ENCODE data around the gene CLEC16A. TPM values are rescaled to one million over a fixed set of nuclear protein-coding genes. Genes with fewer than 3 reads are reported as not detected.

The CLEC16A gene
- total RNA-seq, 4 donors from 2014 or later: 20.3 to 25.7 (median 25.1) TPM

GRCh38 chr16:10897134-10897533 lies 47.2 kb upstream of the CLEC16A start:
- intact Hi-C loops (cut with DNase I): no loop called here

DNA sequence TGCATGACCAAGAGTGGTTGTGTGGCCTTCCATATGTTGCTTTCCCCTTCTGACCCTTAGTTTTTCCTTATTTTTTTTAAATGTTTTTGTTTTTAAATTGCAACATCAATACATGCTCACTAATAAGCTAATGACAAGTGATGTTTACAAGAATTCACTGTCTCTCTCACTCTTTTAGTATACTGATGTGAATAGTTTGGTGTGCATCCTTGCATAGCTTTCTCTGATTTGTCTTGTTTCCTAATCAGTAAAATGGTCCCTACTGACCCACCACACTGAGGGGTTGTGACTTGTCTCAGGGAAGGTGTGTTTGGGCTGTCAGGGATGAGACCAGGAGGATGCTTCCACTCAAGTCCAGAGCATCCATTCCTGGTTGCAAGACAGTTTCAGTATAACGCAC lies 41.4 kb upstream of the CLEC16A start:
- WGBS, 2 donors: 100% methylated on average over 1 of the region's 1 CpG
- Histone ChIP-seq H3K36me3 (peaks cover 0 to 71% (median 26%) of the 10 kb centered on the region in 3 donors), H3K27ac (no peak overlapping the region)

More at GRCh38 chr16:10897134-10897533, 47.2 kb upstream of the CLEC16A start:
- DNase-seq: no peak
- H3K4me3 ChIP-seq: no peak overlapping the region
- TF ChIP-seq CTCF (IDR thresholded peaks at IDR 0.05) (no peak), POLR2A (IDR thresholded peaks at IDR 0.05) (no peak)
- WGBS, 2 donors: 51 to 63% methylated on average over 5 of the region's 5 CpGs
- H3K36me3 ChIP-seq: peaks cover 0 to 21% (median 4%) of the 10 kb centered on the region in 3 donors
- peak overlapping the region in 1 of 4 donors; percentile 51 for H3K27ac ChIP-seq
- H3K9me3 ChIP-seq: no peaks in the 10 kb centered on the region
- no peaks in the 10 kb centered on the region for H3K4me1 ChIP-seq
- peaks cover 0 to 7% (median 0%) of the 10 kb centered on the region in 4 donors for H3K27me3 ChIP-seq

DNA sequence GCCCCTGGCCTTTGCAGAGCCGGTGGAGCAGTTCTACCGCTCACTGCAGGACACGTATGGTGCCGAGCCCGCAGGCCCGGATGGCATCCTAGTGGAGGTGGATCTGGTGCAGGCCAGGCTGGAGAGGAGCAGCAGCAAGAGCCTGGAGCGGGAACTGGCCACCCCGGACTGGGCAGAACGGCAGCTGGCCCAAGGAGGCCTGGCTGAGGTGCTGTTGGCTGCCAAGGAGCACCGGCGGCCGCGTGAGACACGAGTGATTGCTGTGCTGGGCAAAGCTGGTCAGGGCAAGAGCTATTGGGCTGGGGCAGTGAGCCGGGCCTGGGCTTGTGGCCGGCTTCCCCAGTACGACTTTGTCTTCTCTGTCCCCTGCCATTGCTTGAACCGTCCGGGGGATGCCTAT lies 37.9 kb upstream of the CLEC16A start:
- peaks cover 0 to 56% (median 26%) of the 10 kb centered on the region in 3 donors for H3K36me3 ChIP-seq
- WGBS, 2 donors: 77 to 88% methylated on average over 9 to 16 of the region's 19 CpGs
- no peaks in the 10 kb centered on the region for H3K4me1 ChIP-seq
- intact Hi-C loops (cut with DNase I): no loop called here
- H3K9me3 ChIP-seq: peaks cover 0 to 8% (median 0%) of the 10 kb centered on the region in 3 donors
- no peak overlapping the region for H3K27ac ChIP-seq
- H3K27me3 ChIP-seq: no peaks in the 10 kb centered on the region
- no peak for DNase-seq
- no peak overlapping the region for H3K4me3 ChIP-seq
- TF ChIP-seq CTCF (IDR thresholded peaks at IDR 0.05) (no peak), POLR2A (IDR thresholded peaks at IDR 0.05) (no peak)

More for the DNA sequence above, 41.4 kb upstream of the CLEC16A start:
- Histone ChIP-seq H3K4me1 (no peaks in the 10 kb centered on the region), H3K4me3 (no peak overlapping the region), H3K27me3 (no peaks in the 10 kb centered on the region), H3K9me3 (peaks cover 0 to 8% (median 0%) of the 10 kb centered on the region in 3 donors)
- intact Hi-C loops (cut with DNase I): no loop called here
- TF ChIP-seq CTCF (IDR thresholded peaks at IDR 0.05): no peak
- TF ChIP-seq POLR2A (IDR thresholded peaks at IDR 0.05): no peak
- no peak for DNase-seq

DNA sequence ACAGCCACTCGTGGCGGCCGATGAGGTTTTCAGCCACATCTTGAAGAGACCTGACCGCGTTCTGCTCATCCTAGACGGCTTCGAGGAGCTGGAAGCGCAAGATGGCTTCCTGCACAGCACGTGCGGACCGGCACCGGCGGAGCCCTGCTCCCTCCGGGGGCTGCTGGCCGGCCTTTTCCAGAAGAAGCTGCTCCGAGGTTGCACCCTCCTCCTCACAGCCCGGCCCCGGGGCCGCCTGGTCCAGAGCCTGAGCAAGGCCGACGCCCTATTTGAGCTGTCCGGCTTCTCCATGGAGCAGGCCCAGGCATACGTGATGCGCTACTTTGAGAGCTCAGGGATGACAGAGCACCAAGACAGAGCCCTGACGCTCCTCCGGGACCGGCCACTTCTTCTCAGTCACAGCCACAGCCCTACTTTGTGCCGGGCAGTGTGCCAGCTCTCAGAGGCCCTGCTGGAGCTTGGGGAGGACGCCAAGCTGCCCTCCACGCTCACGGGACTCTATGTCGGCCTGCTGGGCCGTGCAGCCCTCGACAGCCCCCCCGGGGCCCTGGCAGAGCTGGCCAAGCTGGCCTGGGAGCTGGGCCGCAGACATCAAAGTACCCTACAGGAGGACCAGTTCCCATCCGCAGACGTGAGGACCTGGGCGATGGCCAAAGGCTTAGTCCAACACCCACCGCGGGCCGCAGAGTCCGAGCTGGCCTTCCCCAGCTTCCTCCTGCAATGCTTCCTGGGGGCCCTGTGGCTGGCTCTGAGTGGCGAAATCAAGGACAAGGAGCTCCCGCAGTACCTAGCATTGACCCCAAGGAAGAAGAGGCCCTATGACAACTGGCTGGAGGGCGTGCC lies 37.2 kb upstream of the CLEC16A start:
- no peak overlapping the region for H3K27ac ChIP-seq
- TF ChIP-seq POLR2A (IDR thresholded peaks at IDR 0.05) (no peak), CTCF (IDR thresholded peaks at IDR 0.05) (no peak)
- intact Hi-C loops (cut with DNase I): no loop called here
- peaks cover 0 to 50% (median 22%) of the 10 kb centered on the region in 3 donors for H3K36me3 ChIP-seq
- no peaks in the 10 kb centered on the region for H3K4me1 ChIP-seq
- no peak overlapping the region for H3K4me3 ChIP-seq
- WGBS, 2 donors: 86 to 91% methylated on average over 8 to 10 of the region's 46 CpGs
- no peaks in the 10 kb centered on the region for H3K27me3 ChIP-seq
- DNase-seq: no peak
- H3K9me3 ChIP-seq: peaks cover 0 to 8% (median 0%) of the 10 kb centered on the region in 3 donors

GRCh38 chr16:10907757-10908045 lies 36.7 kb upstream of the CLEC16A start:
- Histone ChIP-seq H3K4me3 (no peak overlapping the region), H3K9me3 (peaks cover 0 to 6% (median 0%) of the 10 kb centered on the region in 3 donors), H3K27ac (no peak overlapping the region), H3K4me1 (no peaks in the 10 kb centered on the region), H3K27me3 (no peaks in the 10 kb centered on the region), H3K36me3 (peaks cover 0 to 45% (median 16%) of the 10 kb centered on the region in 3 donors)
- no peak for DNase-seq
- WGBS, 2 donors: 95% methylated on average over 4 of the region's 21 CpGs; no CpG with 5 or more reads in 1 of the 2 donors
- no peak for TF ChIP-seq POLR2A (IDR thresholded peaks at IDR 0.05)
- TF ChIP-seq CTCF (IDR thresholded peaks at IDR 0.05): no peak
- intact Hi-C loops (cut with DNase I): no loop called here
